Ascending aorta (tissue), 2 donors: ENCODE data around the gene OR4C13. TPM values are rescaled to one million over a fixed set of nuclear protein-coding genes. Genes with fewer than 3 reads are reported as not detected.
"Not testable (repeated sequence)": the region's sequence is repeated elsewhere in the genome, so short reads cannot be mapped to it uniquely, and the experiment has no call there.

Experiments
- DNase-seq, 2 donors: peaks; one replicate each; pipeline ENCODE4 v3.0.0-alpha.2; 2019; ENCODE audit warnings: low spot score in 2 of 2
- H3K27ac ChIP-seq, 2 donors: fragments of 200-600 bp; sonication (generic); one replicate each; pipeline ENCODE4 v1.5.1; 2016 to 2017; ENCODE audit warnings: mild to moderate bottlenecking in 1 of 2
- H3K27me3 ChIP-seq: fragments of 200-600 bp; sonication (generic); one replicate; pipeline ENCODE4 v1.5.1; 2017
- H3K36me3 ChIP-seq, 2 donors: fragments of 200-600 bp; sonication (generic); one replicate each; pipeline ENCODE4 v1.5.1; 2016
- H3K4me1 ChIP-seq, 2 donors: fragments of 200-600 bp; sonication (generic); one replicate each; pipeline ENCODE4 v1.5.1; 2016 to 2017; ENCODE audit warnings: mild to moderate bottlenecking in 1 of 2
- H3K4me3 ChIP-seq, 2 donors: fragments of 200-600 bp; sonication (generic); one replicate each; pipeline ENCODE4 v1.5.1; 2016 to 2017; ENCODE audit warnings: mild to moderate bottlenecking in 1 of 2
- H3K9me3 ChIP-seq, 2 donors: fragments of 200-600 bp; sonication (generic); one replicate each; pipeline ENCODE4 v1.5.1; 2016
- CTCF ChIP-seq, 3 experiments: fragments of 200-600 bp in 2 of 3; fragments of 450-650 bp in 1 of 3; sonication (generic) in 2 of 3; IDR thresholded peaks; one replicate each; pipeline ENCODE4 v1.5.1; 2016 to 2019; ENCODE audit warnings: antibody characterized with exemption in 3 of 3, mild to moderate bottlenecking in 1 of 3, moderate library complexity in 1 of 3
- intact Hi-C: fragments of 100-400 bp; cut with DNase I; formaldehyde crosslinking; loops from one replicate; pipeline ENCODE4 v1.15.1; 2023
- total RNA-seq: library from RNA; depleted of rRNA; stranded (reverse); fragments of >200 nt; gene quantifications from one replicate; pipeline ENCODE4 v1.1.0, GENCODE V29; 2016

OR4C13 gene
- not detected for total RNA-seq

- no peak for TF ChIP-seq CTCF (IDR thresholded peaks at IDR 0.05)
- Histone ChIP-seq H3K4me1 (no peaks in the 10 kb centered on the region), H3K36me3 (no peaks in the 10 kb centered on the region), H3K4me3 (no peak within 1 kb of the TSS), H3K27me3 (no peaks in the 10 kb centered on the region), H3K27ac (no peak within 1 kb of the TSS), H3K9me3 (no peaks in the 10 kb centered on the region)
- intact Hi-C loops, result no loop called here
- no peak for DNase-seq
Measured at GRCh38 chr11:49952091-49952490, at the start of gene OR4C13. OR4C13 (plus strand) TSS chr11:49952391; CDS start chr11:49952423, 32 bp downstream.

- DNase-seq, H3K4me3 ChIP-seq, H3K27me3 ChIP-seq, H3K36me3 ChIP-seq, H3K27ac ChIP-seq, H3K4me1 ChIP-seq, intact Hi-C loops, H3K9me3 ChIP-seq: not testable (repeated sequence)
Measured at GRCh38 chr11:49911516-49911915, 40.7 kb upstream of the OR4C13 start.

- H3K4me1 ChIP-seq, H3K9me3 ChIP-seq, H3K27me3 ChIP-seq, H3K27ac ChIP-seq, DNase-seq, H3K4me3 ChIP-seq, H3K36me3 ChIP-seq, intact Hi-C loops: not testable (repeated sequence)
Measured at GRCh38 chr11:49948701-49949100, 3.5 kb upstream of the OR4C13 start.

- H3K27ac ChIP-seq, H3K9me3 ChIP-seq, DNase-seq, H3K27me3 ChIP-seq, H3K4me1 ChIP-seq, H3K36me3 ChIP-seq, intact Hi-C loops, H3K4me3 ChIP-seq: not testable (repeated sequence)
Measured at GRCh38 chr11:49973439-49973838, 21.2 kb downstream of the OR4C13 start.

- H3K4me1 ChIP-seq, H3K36me3 ChIP-seq, DNase-seq, H3K27me3 ChIP-seq, H3K4me3 ChIP-seq, intact Hi-C loops, H3K9me3 ChIP-seq, H3K27ac ChIP-seq: not testable (repeated sequence)
Measured at GRCh38 chr11:49982435-49982834, 30.2 kb downstream of the OR4C13 start, which contains the start of gene OR4C12. OR4C12 (minus strand) TSS chr11:49982535; CDS start chr11:49982501, 34 bp downstream.

GRCh38 chr11:49995565-49995964, 43.4 kb downstream of the OR4C13 start:
- no peaks in the 10 kb centered on the region for H3K4me1 ChIP-seq
- intact Hi-C loops, result no loop called here
- no peak overlapping the region for H3K4me3 ChIP-seq
- H3K27ac ChIP-seq, result no peak overlapping the region
- H3K27me3 ChIP-seq, result no peaks in the 10 kb centered on the region
- no peak for TF ChIP-seq CTCF (IDR thresholded peaks at IDR 0.05)
- no peaks in the 10 kb centered on the region for H3K36me3 ChIP-seq
- H3K9me3 ChIP-seq, result no peaks in the 10 kb centered on the region
- DNase-seq, result no peak

Other genes with a start within 250 kb of the OR4C13 start
- not detected for gene OR4C12, start 30.1 kb downstream of the OR4C13 start, total RNA-seq
- gene OR4C45, start 80.5 kb downstream of the OR4C13 start, total RNA-seq, result not detected